NAMALWA (cell line): ENCODE data around the gene USP20.

Source experiments
- DNase-seq: peaks from one replicate; pipeline ENCODE4 v3.0.0-alpha.2; 2015; ENCODE audit warnings: low spot score

The USP20 gene

GRCh38 chr9:129857207-129857606 is 21.9 kb downstream of the USP20 start:
- DNase-seq: no peak

- DNase-seq: no peak
Measured at GRCh38 chr9:129858167-129858962, 23.1 kb downstream of the USP20 start.

- no peak for DNase-seq
Measured at GRCh38 chr9:129860653-129861446, 25.6 kb downstream of the USP20 start.

- DNase-seq: no peak
Measured at GRCh38 chr9:129861447-129861827, 26.2 kb downstream of the USP20 start.

GRCh38 chr9:129863059-129863690 is 27.9 kb downstream of the USP20 start:
- DNase-seq: no peak

GRCh38 chr9:129864991-129865647 is 29.9 kb downstream of the USP20 start:
- no peak for DNase-seq

- no peak for DNase-seq
Measured at GRCh38 chr9:129865668-129866320, 30.5 kb downstream of the USP20 start.

GRCh38 chr9:129866394-129867135 is 31.3 kb downstream of the USP20 start:
- DNase-seq: no peak

- DNase-seq: peak; percentile 38
Measured at GRCh38 chr9:129867136-129868022, 32.1 kb downstream of the USP20 start.

GRCh38 chr9:129868023-129868871 is 33.0 kb downstream of the USP20 start:
- no peak for DNase-seq

GRCh38 chr9:129868872-129869486 is 33.7 kb downstream of the USP20 start:
- no peak for DNase-seq

GRCh38 chr9:129869585-129870501 is 34.6 kb downstream of the USP20 start:
- no peak for DNase-seq

- no peak for DNase-seq
Measured at GRCh38 chr9:129871046-129871445, 35.8 kb downstream of the USP20 start.

GRCh38 chr9:129873563-129874190 is 38.4 kb downstream of the USP20 start:
- DNase-seq: no peak

- no peak for DNase-seq
Measured at GRCh38 chr9:129874261-129875101, 39.2 kb downstream of the USP20 start.

GRCh38 chr9:129875181-129875611 is 39.9 kb downstream of the USP20 start:
- DNase-seq: no peak
